H1 (cell line): Measurements from ENCODE around the gene SPAG5. TPM values are rescaled to one million over a fixed set of nuclear protein-coding genes. Genes with fewer than 3 reads are reported as not detected.

Source experiments
- ASH2L ChIP-seq: fragments of 200-600, 300-600 bp; sonication (generic); IDR thresholded peaks from one replicate; pipeline ENCODE4 v1.7.1; 2017; ENCODE audit warnings: low read length
- ATF3 ChIP-seq: IDR thresholded peaks from 2 replicates; pipeline ENCODE4 v1.6.1; 2011; ENCODE audit warnings: low read depth, mild to moderate bottlenecking, low read length; ENCODE audit not compliant: insufficient read depth
- BCL11A ChIP-seq, 2 experiments: IDR thresholded peaks; one replicate each; pipeline ENCODE4 v1.6.1; 2011; ENCODE audit warnings: low read depth in 2 of 2, low read length in 2 of 2, mild to moderate bottlenecking in 2 of 2
- CHD1 ChIP-seq: IDR thresholded peaks from 2 replicates; pipeline ENCODE4 v1.6.1; 2012; ENCODE audit warnings: low read depth, low read length, improper control_type of control experiment
- JUN ChIP-seq: IDR thresholded peaks from 2 replicates; pipeline ENCODE4 v1.6.1; 2011; ENCODE audit warnings: low read depth, mild to moderate bottlenecking, improper control_type of control experiment, low read length
- SIN3A ChIP-seq, 2 experiments: IDR thresholded peaks in 1 of 2; conservative IDR thresholded peaks in 1 of 2; 2 replicates each; pipeline ENCODE4 v1.6.1; 2011 to 2012; ENCODE audit warnings: low read length in 2 of 2, improper control_type of control experiment in 1 of 2, low read depth in 1 of 2, mild to moderate bottlenecking in 1 of 2
- polyA plus RNA-seq, 7 experiments: library from polyadenylated mRNA; depleted of rRNA in 3 of 7; stranded (reverse) in 5 of 7; unstranded in 2 of 7; fragments of >200 nt in 5 of 7; fragments of 200-250 nt in 2 of 7; gene quantifications; 1 replicate in 5 of 7; 2 replicates in 1 of 7; 4 replicates in 1 of 7; pipeline versions ENCODE4 v1.2.1 to v1.2.3, GENCODE V29; 2011 to 2013; ENCODE audit warnings: missing spikeins in 2 of 7, mixed read lengths in 2 of 7
- total RNA-seq: library from RNA; stranded (reverse); fragmentation: NEBNext Ultra II Directional; extraction: Animal tissue kit (Norgen Biotek cat#: 25700); gene quantifications from 2 replicates; pipeline ENCODE4 v1.2.1, GENCODE V29; 2021

Gene SPAG5
- total and polyA plus RNA-seq, 2 of the 8 experiments (the other 6 are each of a cell fraction or from before 2014, with no cell fraction given), result 57.1 to 129 TPM

- TF ChIP-seq ASH2L (no peak), JUN (no peak), CHD1 (no peak), BCL11A (IDR thresholded peaks at IDR 0.05; ENCODE audit: low read depth in 2 of 2, low read length in 2 of 2) (no peak), ATF3 (no peak), SIN3A (conservative IDR thresholded peaks at IDR 0.05 in 1 of 2, IDR thresholded peaks at IDR 0.05 in 1 of 2; ENCODE audit: low read depth in 1 of 2, low read length in 2 of 2) (no peak)
- TF ChIP-seq, all 59 proteins: peak for 0
Observed at GRCh38 chr17:28584434-28584833, 14.4 kb downstream of the SPAG5 start (continued).
